ENCODE results near the gene CTNNBL1. TPM values are rescaled to one million over a fixed set of nuclear protein-coding genes. Genes with fewer than 3 reads are reported as not detected.

The CTNNBL1 gene
- total and polyA plus RNA-seq, 2 experiments from 2014 or later = 25.3 to 53.7 TPM

- H3K79me2 ChIP-seq (ENCODE audit: insufficient read depth) = no peaks in the 10 kb centered on the region
- no peaks in the 10 kb centered on the region for H3F3A ChIP-seq (ENCODE audit: insufficient read depth)
- H3K36me3 ChIP-seq (ENCODE audit: low read depth) = no peaks in the 10 kb centered on the region
- H3K9me2 ChIP-seq (ENCODE audit: insufficient read depth) = no peaks in the 10 kb centered on the region
- no peak overlapping the region for H2AFZ ChIP-seq
- in situ Hi-C loops (cut with MboI) = no loop called here
- H4K20me1 ChIP-seq (ENCODE audit: insufficient read depth) = no peaks in the 10 kb centered on the region
- H3K27me3 ChIP-seq (replicated peaks; ENCODE audit: insufficient read depth) = no peaks in the 10 kb centered on the region
- no peak for DNase-seq
- no peaks in the 10 kb centered on the region for H3K4me1 ChIP-seq (ENCODE audit: insufficient read depth)
- no peak for TF ChIP-seq EZH2 (IDR thresholded peaks at IDR 0.05; ENCODE audit: insufficient read depth, poor library complexity, severe bottlenecking)
- TF ChIP-seq EZH2phosphoT487 (IDR thresholded peaks at IDR 0.05; ENCODE audit: insufficient read depth, low read depth) = no peak
- WGBS, 2 experiments (ENCODE audit: low coverage in 1 of 2, low lambda C conversion rate in 2 of 2, missing lambda C conversion rate in 2 of 2) = 70 to 82% methylated on average over 5 of the region's 5 CpGs
- H3K4me2 ChIP-seq (ENCODE audit: unreplicated experiment) = no peak overlapping the region
- H3K27ac ChIP-seq = no peak overlapping the region
- no peak overlapping the region for H3K9ac ChIP-seq
- H3K4me3 ChIP-seq = no peak overlapping the region
- no peaks in the 10 kb centered on the region for H3K9me3 ChIP-seq (ENCODE audit: low read depth)
Measured at GRCh38 chr20:37890108-37890507, 196.3 kb downstream of the CTNNBL1 start.

- H3K27me3 ChIP-seq (replicated peaks; ENCODE audit: insufficient read depth) = no peaks in the 10 kb centered on the region
- H3F3A ChIP-seq (ENCODE audit: insufficient read depth) = no peaks in the 10 kb centered on the region
- H3K4me1 ChIP-seq (ENCODE audit: insufficient read depth) = no peaks in the 10 kb centered on the region
- no peak overlapping the region for H2AFZ ChIP-seq
- no peaks in the 10 kb centered on the region for H4K20me1 ChIP-seq (ENCODE audit: insufficient read depth)
- H3K9me3 ChIP-seq (ENCODE audit: low read depth) = no peaks in the 10 kb centered on the region
- no peak overlapping the region for H3K4me3 ChIP-seq
- no peak for TF ChIP-seq EZH2 (IDR thresholded peaks at IDR 0.05; ENCODE audit: insufficient read depth, poor library complexity, severe bottlenecking)
- no peak for TF ChIP-seq EZH2phosphoT487 (IDR thresholded peaks at IDR 0.05; ENCODE audit: insufficient read depth, low read depth)
- H3K36me3 ChIP-seq (ENCODE audit: low read depth) = no peaks in the 10 kb centered on the region
- no peaks in the 10 kb centered on the region for H3K9me2 ChIP-seq (ENCODE audit: insufficient read depth)
- WGBS, 2 experiments (ENCODE audit: low coverage in 1 of 2, low lambda C conversion rate in 2 of 2, missing lambda C conversion rate in 2 of 2) = 62 to 64% methylated on average over 13 of the region's 13 CpGs
- H3K27ac ChIP-seq = no peak overlapping the region
- H3K9ac ChIP-seq = no peak overlapping the region
- no peak overlapping the region for H3K4me2 ChIP-seq (ENCODE audit: unreplicated experiment)
- H3K79me2 ChIP-seq (ENCODE audit: insufficient read depth) = no peaks in the 10 kb centered on the region
- DNase-seq = no peak
- in situ Hi-C loops (cut with MboI) = no loop called here
Measured at GRCh38 chr20:37890643-37891042, 196.8 kb downstream of the CTNNBL1 start.

- H4K20me1 ChIP-seq (ENCODE audit: insufficient read depth) = no peaks in the 10 kb centered on the region
- no peaks in the 10 kb centered on the region for H3F3A ChIP-seq (ENCODE audit: insufficient read depth)
- in situ Hi-C loops (cut with MboI) = no loop called here
- H3K4me2 ChIP-seq (ENCODE audit: unreplicated experiment) = no peak overlapping the region
- H3K36me3 ChIP-seq (ENCODE audit: low read depth) = no peaks in the 10 kb centered on the region
- no peak overlapping the region for H2AFZ ChIP-seq
- no peaks in the 10 kb centered on the region for H3K9me3 ChIP-seq (ENCODE audit: low read depth)
- H3K4me3 ChIP-seq = no peak overlapping the region
- no peaks in the 10 kb centered on the region for H3K9me2 ChIP-seq (ENCODE audit: insufficient read depth)
- no peak for DNase-seq
- TF ChIP-seq EZH2phosphoT487 (IDR thresholded peaks at IDR 0.05; ENCODE audit: insufficient read depth, low read depth) (no peak), EZH2 (IDR thresholded peaks at IDR 0.05; ENCODE audit: insufficient read depth, poor library complexity, severe bottlenecking) (no peak)
- H3K27me3 ChIP-seq (replicated peaks; ENCODE audit: insufficient read depth) = no peaks in the 10 kb centered on the region
- H3K4me1 ChIP-seq (ENCODE audit: insufficient read depth) = no peaks in the 10 kb centered on the region
- no peaks in the 10 kb centered on the region for H3K79me2 ChIP-seq (ENCODE audit: insufficient read depth)
- no peak overlapping the region for H3K27ac ChIP-seq
- H3K9ac ChIP-seq = no peak overlapping the region
- 68 to 71% methylated on average over 9 of the region's 9 CpGs for WGBS, 2 experiments (ENCODE audit: low coverage in 1 of 2, low lambda C conversion rate in 2 of 2, missing lambda C conversion rate in 2 of 2)
Measured at GRCh38 chr20:37892001-37892400, 198.2 kb downstream of the CTNNBL1 start.

GRCh38 chr20:37893566-37894241 lies 199.9 kb downstream of the CTNNBL1 start:
- TF ChIP-seq EZH2phosphoT487 (IDR thresholded peaks at IDR 0.05; ENCODE audit: insufficient read depth, low read depth) = no peak
- no peak for TF ChIP-seq EZH2 (IDR thresholded peaks at IDR 0.05; ENCODE audit: insufficient read depth, poor library complexity, severe bottlenecking)
- Histone ChIP-seq H3K9ac (no peak overlapping the region), H3K79me2 (ENCODE audit: insufficient read depth) (no peaks in the 10 kb centered on the region), H2AFZ (no peak overlapping the region), H3F3A (ENCODE audit: insufficient read depth) (no peaks in the 10 kb centered on the region), H3K9me2 (ENCODE audit: insufficient read depth) (no peaks in the 10 kb centered on the region), H3K4me2 (ENCODE audit: unreplicated experiment) (no peak overlapping the region), H3K36me3 (ENCODE audit: low read depth) (no peaks in the 10 kb centered on the region), H4K20me1 (ENCODE audit: insufficient read depth) (no peaks in the 10 kb centered on the region), H3K4me1 (ENCODE audit: insufficient read depth) (no peaks in the 10 kb centered on the region), H3K4me3 (no peak overlapping the region), H3K9me3 (ENCODE audit: low read depth) (no peaks in the 10 kb centered on the region), H3K27me3 (replicated peaks; ENCODE audit: insufficient read depth) (no peaks in the 10 kb centered on the region), H3K27ac (no peak overlapping the region)
- no peak for DNase-seq
- in situ Hi-C loops (cut with MboI) = no loop called here
- WGBS, 2 experiments (ENCODE audit: low coverage in 1 of 2, low lambda C conversion rate in 2 of 2, missing lambda C conversion rate in 2 of 2) = 73 to 80% methylated on average over 5 of the region's 5 CpGs

Data from GM23248 (cell line).